DMS114 treated with DMSO at 0.1 percent for 48 hours (cell line): ENCODE measurements around the gene FKBP1A.
"Not testable (repeated sequence)": the region's sequence is repeated elsewhere in the genome, so short reads cannot be mapped to it uniquely, and the experiment has no call there.

Experiments used
- DNase-seq: peaks from one replicate; lab custom pipeline; 2025; ENCODE audit not compliant: unreplicated experiment; lab: John Stamatoyannopoulos, UW

Gene FKBP1A

GRCh38 chr20:1367479-1367878 lies 25.4 kb downstream of the FKBP1A start:
- DNase-seq, result no peak

GRCh38 chr20:1364106-1364505 lies 28.7 kb downstream of the FKBP1A start:
- no peak for DNase-seq

- DNase-seq, result no peak
These were observed 29.3 kb downstream of the FKBP1A start for GRCh38 chr20:1363522-1363921.

- no peak for DNase-seq
These were observed 30.4 kb downstream of the FKBP1A start for GRCh38 chr20:1362484-1362883.

GRCh38 chr20:1360094-1360846 lies 32.6 kb downstream of the FKBP1A start:
- DNase-seq, result no peak

- DNase-seq, result no peak
These were observed 34.8 kb downstream of the FKBP1A start for GRCh38 chr20:1357921-1358671.

GRCh38 chr20:1353956-1354355 lies 38.9 kb downstream of the FKBP1A start:
- DNase-seq, result no peak

- DNase-seq, result no peak
These were observed 46.4 kb downstream of the FKBP1A start for GRCh38 chr20:1346315-1346969.

- no peak for DNase-seq
These were observed 47.1 kb downstream of the FKBP1A start for GRCh38 chr20:1345756-1346093.

GRCh38 chr20:1345030-1345755 lies 47.7 kb downstream of the FKBP1A start:
- no peak for DNase-seq

- DNase-seq, result not testable (repeated sequence)
These were observed 49.3 kb downstream of the FKBP1A start for GRCh38 chr20:1343446-1344124.

GRCh38 chr20:1341561-1342265 lies 51.1 kb downstream of the FKBP1A start:
- DNase-seq, result no peak

GRCh38 chr20:1338801-1339200 lies 54.1 kb downstream of the FKBP1A start:
- no peak for DNase-seq

GRCh38 chr20:1338096-1338495 lies 54.8 kb downstream of the FKBP1A start:
- no peak for DNase-seq

GRCh38 chr20:1337441-1337840 lies 55.4 kb downstream of the FKBP1A start:
- DNase-seq, result no peak

- no peak for DNase-seq
These were observed 56.0 kb downstream of the FKBP1A start for GRCh38 chr20:1336699-1337367.

GRCh38 chr20:1335961-1336698 lies 56.7 kb downstream of the FKBP1A start:
- DNase-seq, result no peak

- DNase-seq, result no peak
These were observed 58.1 kb downstream of the FKBP1A start for GRCh38 chr20:1334761-1335160.

- DNase-seq, result no peak
These were observed 58.5 kb downstream of the FKBP1A start for GRCh38 chr20:1334370-1334731.
